GM18519 (cell line): Measurements from ENCODE around the gene POLG.

Experiments
- ATAC-seq: cut with Tn5 transposase; IDR thresholded peaks from one replicate; pipeline ENCODE4 v1.9.1; 2021; ENCODE audit warnings: mild to moderate bottlenecking, moderate library complexity; ENCODE audit not compliant: unreplicated experiment, low FRiP score

POLG gene

DNA sequence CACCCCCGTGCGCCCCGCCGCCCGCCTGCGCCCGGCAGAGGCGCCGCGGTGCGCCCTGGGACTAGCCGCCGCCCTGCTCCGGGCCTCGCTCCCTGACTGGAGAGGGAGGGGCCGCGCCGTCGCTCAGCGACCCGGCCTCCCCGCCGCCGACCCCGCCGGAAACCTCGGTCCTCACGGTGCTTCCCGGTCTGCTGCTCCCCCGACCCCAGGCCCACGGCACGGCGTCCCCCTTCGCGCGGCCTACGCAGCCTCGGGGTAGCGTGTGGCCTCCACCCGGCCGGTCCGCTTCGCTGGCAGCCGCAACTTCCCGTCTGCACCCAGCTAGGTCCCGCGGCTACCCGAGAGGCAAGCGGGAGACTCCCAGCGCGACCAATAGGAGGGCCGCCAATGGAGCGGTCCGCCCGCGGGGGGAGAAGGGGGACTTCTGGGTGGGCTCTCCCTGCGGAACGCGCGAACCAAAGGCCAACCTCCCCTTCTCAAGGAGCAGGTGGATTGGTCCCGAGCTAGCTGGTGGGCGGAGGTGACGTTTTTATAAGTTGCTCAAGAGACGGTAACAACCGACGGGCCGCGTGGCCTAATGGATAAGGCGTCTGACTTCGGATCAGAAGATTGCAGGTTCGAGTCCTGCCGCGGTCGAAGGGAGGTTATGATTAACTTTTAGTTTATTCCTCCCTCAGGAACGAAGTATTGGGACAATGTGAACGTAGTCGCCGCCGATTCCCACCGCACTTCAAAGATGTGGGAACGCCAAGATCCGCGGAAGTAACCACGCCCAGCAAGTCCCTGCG lies at the start of gene POLG:
Gene POLG, minus strand, starts transcription at position 315 of the 788 bp plus-strand sequence. CDS start 1,070 bp downstream, outside the sequence.
- ATAC-seq: peak; percentile 78

DNA sequence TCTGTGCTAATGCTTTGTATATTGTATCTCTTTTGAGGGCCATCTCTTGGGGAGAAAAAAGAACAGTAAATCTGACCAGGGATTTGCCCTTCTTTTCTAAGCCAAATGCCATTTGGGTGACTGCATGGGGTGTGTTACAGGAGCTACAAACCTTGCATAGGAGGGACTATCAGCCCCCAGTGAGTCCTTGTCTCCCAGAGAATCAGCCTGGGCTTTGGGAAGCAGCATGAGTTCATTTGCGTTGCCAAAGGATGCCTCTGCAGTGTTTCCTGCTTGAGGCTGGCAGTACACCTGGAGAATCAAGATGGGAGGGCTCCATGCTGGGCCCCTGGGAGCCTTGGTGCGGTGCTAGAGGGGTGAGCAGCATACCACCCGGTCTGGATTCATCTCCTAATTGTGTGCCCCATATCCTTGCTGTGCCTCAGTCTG lies 49.6 kb upstream of the POLG start:
- ATAC-seq: no peak

- no peak for ATAC-seq
These were observed 48.9 kb upstream of the POLG start for GRCh38 chr15:89383365-89384175.

DNA sequence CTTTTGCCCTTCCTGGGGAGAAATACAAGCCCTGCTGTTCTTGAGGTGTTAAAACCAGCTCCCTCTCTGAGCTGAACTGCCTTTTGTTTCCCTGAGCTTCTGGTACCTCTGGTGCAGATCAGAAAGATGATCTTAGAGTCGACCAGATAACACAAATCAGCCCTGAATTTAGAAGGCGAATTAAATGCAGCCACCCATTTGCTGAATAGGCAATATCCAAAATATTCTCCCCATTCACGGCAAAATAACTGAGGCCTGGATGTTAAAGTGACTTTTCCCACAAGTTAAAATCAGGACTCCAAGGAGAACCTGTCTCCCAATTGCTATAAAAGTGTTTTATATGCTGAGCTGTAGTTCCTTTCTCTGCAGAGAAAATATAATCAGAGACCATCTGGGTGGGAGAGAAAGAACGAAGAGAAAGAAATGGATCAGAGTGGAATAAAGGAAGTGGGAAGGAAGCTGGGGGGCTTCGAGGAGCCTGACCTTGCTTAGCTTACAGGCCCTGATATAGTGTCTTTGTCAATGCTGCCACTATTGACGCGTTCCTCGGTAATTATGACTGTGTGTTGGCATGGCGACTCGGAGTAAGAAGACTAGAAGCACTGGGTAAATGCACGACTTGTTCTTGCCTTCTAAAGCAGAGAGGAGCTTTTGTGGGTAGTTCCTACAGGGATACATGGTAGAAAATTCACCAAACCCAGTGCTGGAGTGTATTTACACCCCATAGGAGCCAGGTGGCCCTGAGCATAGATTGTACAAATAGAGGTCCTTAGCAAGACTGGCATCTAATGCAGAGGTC lies 47.5 kb upstream of the POLG start:
- ATAC-seq: no peak

DNA sequence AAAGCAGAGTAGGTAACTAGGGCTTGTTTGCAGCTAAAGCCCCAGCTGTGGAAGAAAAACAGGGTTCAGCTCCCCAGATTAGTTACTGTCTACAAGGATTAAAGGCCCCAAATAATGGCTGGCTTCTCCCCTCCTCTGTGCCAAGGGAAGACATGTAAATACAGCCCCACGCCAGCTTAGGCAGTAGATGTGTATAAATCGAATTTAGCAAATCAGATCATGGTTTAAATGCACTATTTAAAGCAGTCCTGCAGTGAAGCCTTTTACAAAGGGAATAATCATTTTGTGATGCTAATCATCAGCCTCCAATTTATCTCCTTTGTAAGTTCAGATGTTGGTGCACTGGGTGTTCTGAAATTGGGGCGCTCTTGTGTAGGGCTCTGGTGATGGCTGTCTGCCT lies 46.7 kb upstream of the POLG start:
- no peak for ATAC-seq

DNA sequence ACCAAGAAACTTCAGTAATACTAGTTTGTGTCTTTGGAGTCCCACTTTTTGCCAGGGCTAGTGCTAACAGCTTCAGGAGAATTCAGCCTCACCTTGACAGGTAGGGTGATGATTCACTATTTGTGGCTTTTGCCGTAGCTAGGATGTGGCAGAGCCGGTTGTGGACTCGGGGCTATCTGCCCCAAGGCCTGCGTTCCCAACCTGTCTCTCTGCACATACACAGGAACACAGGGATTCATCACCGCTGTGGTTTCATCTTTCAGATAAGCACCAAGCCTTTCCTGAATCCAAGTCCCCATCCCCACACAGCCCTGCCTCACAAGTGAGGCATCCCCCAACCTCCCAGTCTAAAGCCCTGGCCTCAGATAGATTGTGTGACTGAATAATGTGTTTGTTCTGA lies 45.2 kb upstream of the POLG start:
- ATAC-seq: no peak

- no peak for ATAC-seq
These were observed 44.6 kb upstream of the POLG start for GRCh38 chr15:89379251-89379695.

- no peak for ATAC-seq
These were observed 43.9 kb upstream of the POLG start for GRCh38 chr15:89378296-89379151.

DNA sequence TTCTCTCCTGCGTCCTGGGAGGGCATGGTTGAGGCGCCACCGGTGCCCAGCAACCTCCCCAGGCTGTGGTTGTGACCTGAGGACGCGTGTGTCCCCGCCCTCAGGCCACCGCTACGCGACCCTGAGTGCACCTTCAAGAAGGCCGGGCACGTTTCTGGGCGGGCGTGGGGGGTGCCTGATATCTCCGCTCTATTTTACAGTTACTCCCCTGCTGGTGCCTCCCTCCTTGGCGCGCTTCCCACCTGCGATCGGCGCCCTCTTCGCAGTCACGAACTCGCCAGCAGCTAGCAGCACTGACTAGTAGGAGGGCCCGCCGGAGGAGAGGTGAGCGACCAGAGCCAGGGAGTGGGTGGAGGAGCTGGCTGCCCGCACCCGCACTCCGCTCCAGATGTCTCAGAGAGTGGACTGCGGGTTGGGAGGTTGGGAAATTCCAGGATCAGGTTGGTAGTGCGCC lies 43.2 kb upstream of the POLG start:
- ATAC-seq: no peak

DNA sequence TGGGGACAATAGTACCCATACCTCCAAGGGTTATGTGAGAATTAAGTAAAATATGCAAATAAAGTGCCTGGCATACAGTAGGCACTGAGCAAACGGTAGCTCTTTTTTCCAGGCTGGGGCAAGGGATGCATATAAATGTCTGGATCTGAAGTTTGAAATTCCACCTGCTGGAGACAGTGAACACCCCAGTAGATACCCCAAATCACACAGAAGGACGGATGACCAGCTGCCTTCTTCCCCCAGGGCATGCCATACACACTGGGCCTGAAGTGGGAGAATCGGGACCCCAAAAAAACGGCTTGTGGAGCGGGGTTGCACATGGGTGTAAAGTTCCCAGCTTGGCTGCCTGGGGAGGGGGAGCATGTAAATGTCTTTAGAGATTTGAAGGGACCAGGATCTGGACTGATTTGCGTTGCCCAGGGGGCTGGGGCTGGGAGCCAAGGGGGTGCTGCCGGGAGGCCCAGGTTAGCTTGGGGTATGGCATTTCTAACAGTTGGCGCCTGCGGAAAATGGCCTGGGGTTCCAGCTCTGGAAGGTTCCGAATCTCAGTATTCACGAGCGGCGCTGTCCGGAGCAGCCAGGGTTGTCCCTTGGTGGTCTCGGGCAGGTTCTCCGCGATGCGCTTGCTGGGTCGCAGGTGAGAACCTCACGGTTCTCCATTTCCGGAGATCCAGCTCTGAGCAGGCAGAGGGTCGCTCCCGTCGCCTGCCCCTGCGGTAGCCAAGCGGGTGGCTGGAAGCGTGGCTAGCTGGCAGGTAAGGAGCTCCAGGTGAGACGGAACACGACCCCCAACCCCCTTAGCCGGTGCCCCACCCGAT lies 42.6 kb upstream of the POLG start:
- ATAC-seq: no peak

- no peak for ATAC-seq
These were observed 41.8 kb upstream of the POLG start for GRCh38 chr15:89376388-89376787.

- no peak for ATAC-seq
These were observed 40.7 kb upstream of the POLG start for GRCh38 chr15:89375093-89376005.

DNA sequence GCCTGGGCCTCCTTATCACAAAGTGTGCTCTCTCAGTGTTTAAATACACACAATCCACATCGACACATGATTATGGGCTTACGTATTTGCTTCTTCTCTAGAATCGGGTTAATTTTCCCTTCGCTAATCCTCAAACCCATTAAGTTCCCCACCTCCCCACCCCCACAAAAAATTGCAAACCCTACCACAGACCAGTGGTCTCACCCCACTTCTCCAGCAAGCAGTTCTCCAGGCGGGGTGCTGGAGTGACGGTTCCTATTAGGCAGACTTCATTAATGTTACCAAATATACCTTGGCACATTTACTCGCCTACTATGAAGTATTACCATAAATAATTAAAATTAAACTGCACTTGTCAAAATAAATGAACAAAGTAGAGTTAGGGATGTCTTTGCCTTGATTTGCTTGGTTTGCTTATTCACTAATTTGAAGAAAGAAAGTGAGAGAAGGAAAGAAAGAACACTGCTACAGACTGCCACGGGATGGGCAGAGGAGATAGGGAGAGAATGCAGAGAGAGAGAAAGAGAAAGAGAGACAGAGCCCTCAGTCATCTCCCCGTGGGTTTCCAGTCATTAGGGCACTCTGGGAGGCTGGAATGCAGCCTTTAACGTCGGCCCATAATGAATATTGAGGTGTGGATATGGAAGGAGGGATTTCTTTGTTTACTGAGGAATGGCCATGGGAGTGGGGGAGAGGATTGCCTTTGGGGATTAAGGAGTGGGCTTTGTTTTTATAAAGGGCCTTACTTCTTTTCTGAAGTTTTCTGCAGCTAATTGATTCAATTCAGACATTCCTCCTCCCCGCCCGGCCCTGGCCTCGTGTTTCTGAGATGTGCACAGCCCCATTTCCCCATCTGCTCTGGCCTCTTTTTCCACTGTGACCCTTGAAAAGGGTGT lies 39.7 kb upstream of the POLG start:
- no peak for ATAC-seq

DNA sequence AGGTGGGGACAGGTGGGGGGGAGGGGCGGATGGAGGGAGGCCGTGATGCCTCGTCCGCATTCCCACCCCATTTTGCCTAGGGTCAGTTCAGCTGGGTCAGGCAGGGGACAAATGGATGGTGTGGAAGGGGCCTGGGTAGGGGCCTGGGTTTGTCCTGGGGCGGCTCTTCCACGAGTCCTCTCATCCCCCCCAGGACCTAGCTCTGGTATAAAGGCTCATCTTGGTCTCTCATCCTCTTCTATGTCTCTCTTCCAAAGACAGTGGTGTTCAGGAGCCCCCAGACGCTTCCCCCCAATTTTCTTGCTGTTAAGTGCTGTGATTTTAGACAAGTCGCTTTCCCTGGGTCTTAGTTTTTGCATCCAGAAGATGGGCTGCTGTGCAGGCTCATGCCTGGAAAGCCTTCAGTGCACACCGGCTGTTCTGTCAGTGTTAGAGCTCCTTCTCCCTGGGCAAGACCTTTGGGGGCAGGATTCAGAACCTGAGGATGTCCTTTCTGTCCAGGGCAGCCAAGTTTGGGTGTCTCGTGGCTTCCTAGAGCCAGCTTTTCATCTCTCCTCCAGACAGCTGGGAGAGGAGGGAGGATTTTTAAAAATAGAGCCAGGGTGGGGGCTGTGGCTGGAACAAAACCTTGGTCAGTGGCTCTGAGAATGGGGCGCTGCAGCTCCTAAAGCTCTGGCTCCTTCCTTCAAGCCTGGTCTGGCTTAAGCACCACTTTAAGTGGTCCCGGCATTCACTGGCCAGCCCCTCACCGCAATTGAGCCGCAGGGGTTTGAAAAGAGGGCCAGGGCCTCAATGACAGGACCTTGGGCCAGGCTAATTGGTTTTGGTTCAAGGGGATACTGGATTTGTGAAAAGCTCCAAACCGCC lies 37.7 kb upstream of the POLG start:
- ATAC-seq: no peak

DNA sequence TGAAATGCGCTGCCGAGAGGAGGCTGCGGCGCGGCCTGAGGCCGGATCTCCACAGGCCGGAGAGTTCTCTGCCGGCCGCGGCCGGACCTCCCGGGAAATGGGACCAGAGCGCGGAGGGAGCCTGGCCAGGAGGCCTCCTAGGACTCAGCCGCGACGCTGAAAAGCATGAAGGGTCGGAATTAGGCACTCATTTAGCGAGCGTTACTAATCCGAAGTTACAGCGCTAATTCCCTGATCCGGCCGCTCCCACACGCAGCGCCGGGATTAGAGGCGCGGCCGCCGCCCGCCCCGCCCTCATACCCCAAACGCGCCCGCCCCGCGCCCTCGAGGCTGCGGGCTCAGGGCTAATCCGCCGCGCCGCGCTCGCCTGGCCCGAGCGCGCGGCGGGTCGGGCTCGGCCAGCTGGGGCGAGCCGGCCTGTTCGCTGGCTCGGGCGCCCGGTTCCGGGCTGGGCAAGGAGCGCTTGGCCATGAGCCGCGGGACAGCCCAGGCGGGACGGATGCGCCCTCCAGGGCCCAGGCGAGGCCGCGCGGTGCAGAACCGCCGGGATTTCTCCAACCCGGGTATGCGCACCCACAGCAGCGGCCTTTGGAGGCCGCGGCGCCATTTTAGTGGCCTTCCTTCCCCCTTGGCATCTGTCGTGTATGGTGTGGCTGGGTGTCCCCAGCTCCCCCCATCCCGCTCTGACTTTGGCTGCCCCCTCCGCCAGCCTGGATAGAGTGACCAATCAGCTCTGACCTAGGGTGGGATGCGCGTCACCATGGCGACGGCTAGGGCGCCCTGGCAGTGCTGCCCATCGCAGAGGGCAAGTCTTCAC lies 36.8 kb upstream of the POLG start:
- ATAC-seq: no peak

- no peak for ATAC-seq
These were observed 36.3 kb upstream of the POLG start for GRCh38 chr15:89370978-89371227.
